ENCODE data around the gene NEU3. TPM values are rescaled to one million over a fixed set of nuclear protein-coding genes. Genes with fewer than 3 reads are reported as not detected.

NEU3 gene
- total and polyA plus RNA-seq, 8 donors = 9.7 to 15.3 (median 14.6) TPM

DNA sequence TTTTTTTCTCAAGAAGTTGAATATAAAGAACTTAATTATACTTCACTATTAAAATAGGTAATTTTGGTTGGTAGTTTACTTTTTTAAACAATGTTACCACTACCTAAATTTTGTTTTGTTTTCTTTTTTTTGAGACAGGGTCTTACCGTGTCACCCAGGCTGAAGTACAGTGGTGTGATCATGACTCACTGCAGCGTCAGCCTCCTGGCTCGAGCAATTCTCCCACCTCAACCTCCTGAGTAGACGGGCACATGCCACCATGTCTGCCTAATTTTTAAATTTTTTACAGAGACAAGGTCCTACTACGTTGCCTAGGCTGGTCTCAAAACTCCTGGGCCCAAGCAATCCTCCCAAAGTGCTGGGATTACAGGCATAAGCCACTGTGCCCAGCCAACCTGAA is 22.1 kb upstream of the NEU3 start:
- intact Hi-C loops (cut with DNase I) = no loop called here
- Histone ChIP-seq H3K4me3 (no peak overlapping the region), H3K27me3 (no peaks in the 10 kb centered on the region), H3K9me3 (no peaks in the 10 kb centered on the region), H3K36me3 (peaks cover 0 to 64% of the 10 kb centered on the region in 2 donors), H3K4me1 (peaks cover 0 to 12% of the 10 kb centered on the region in 2 donors), H3K27ac (no peak overlapping the region)
- ATAC-seq (no peak), DNase-seq (no peak)
- TF ChIP-seq, protein P1, sequence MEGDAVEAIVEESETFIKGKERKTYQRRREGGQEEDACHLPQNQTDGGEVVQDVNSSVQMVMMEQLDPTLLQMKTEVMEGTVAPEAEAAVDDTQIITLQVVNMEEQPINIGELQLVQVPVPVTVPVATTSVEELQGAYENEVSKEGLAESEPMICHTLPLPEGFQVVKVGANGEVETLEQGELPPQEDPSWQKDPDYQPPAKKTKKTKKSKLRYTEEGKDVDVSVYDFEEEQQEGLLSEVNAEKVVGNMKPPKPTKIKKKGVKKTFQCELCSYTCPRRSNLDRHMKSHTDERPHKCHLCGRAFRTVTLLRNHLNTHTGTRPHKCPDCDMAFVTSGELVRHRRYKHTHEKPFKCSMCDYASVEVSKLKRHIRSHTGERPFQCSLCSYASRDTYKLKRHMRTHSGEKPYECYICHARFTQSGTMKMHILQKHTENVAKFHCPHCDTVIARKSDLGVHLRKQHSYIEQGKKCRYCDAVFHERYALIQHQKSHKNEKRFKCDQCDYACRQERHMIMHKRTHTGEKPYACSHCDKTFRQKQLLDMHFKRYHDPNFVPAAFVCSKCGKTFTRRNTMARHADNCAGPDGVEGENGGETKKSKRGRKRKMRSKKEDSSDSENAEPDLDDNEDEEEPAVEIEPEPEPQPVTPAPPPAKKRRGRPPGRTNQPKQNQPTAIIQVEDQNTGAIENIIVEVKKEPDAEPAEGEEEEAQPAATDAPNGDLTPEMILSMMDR (IDR thresholded peaks at IDR 0.05) = no peak

DNA sequence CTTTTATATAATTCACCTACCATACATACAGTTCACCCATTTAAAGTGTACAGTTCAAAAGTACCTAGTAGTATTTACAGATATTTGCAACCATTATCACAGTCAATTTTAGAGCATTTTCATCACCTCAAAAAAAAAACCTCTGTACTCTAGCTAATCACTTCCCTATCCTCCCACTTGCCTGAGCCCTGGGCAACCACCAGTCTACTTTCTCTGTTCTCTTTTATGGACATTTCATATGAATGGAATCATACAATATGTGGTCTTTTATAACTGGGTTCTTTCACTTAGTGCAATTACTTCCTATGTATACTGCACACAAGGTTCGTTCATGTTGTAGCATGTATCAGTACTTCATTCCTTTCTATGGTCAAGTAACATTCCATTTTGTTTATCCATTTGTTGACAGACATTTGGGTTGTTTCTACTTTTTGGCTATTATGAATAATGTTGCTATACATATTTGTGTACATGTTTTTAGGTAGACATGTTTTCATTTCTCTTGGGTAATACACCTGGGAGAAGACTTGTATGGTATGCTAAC is 17.8 kb upstream of the NEU3 start:
- TF ChIP-seq, protein P1 (IDR thresholded peaks at IDR 0.05) = no peak
- Histone ChIP-seq H3K27me3 (no peaks in the 10 kb centered on the region), H3K4me3 (no peak overlapping the region), H3K36me3 (peaks cover 0 to 95% of the 10 kb centered on the region in 2 donors), H3K4me1 (no peaks in the 10 kb centered on the region), H3K9me3 (no peaks in the 10 kb centered on the region), H3K27ac (no peak overlapping the region)
- no peak for DNase-seq
- ATAC-seq = no peak
- intact Hi-C loops (cut with DNase I) = no loop called here

DNA sequence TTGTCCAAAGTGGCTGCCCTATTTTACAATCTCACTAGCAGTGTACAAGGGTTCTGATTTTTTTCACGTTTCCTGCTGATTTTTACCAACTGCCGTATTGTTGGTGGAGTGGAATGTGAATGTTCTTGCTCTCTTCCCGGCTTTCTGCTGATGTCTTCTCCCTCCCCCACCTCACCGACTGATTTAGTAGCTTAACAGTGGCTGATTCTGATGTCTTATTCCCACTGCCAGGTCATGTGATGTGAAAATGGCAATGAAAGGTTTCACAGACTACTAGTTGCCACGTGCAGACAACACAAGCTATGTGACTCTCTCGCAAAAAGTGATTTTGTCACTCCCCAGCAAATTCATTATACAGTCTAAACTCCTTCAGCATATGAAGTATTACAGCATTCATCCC is 17.3 kb upstream of the NEU3 start:
- no peaks in the 10 kb centered on the region for H3K9me3 ChIP-seq
- H3K4me3 ChIP-seq = no peak overlapping the region
- TF ChIP-seq, protein P1 (IDR thresholded peaks at IDR 0.05) = no peak
- intact Hi-C loops (cut with DNase I) = no loop called here
- H3K27me3 ChIP-seq = no peaks in the 10 kb centered on the region
- H3K27ac ChIP-seq = no peak overlapping the region
- no peaks in the 10 kb centered on the region for H3K4me1 ChIP-seq
- ATAC-seq = no peak
- DNase-seq = no peak
- peaks cover 0 to 95% of the 10 kb centered on the region in 2 donors for H3K36me3 ChIP-seq

DNA sequence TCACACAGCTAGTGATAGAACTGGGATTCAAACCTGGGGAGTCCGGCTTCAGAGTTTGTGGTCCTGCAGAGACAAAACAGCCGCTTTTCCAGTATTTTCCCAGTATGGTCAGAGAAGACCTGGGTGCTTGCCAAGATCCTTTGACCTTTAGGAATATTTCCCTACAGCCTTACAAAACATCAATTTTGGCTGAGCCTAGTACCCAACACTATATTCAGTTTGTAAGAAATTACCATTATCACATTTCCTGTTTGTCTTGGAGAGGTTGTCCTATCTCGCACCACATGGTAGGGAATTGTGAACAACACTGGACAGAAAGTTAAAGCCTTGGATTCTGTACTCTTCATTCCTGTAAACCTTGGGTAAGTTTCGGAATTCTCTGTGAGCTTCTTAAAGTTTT is 10.7 kb upstream of the NEU3 start:
- no peaks in the 10 kb centered on the region for H3K9me3 ChIP-seq
- ATAC-seq = no peak
- peaks cover 0 to 70% of the 10 kb centered on the region in 2 donors for H3K36me3 ChIP-seq

DNA sequence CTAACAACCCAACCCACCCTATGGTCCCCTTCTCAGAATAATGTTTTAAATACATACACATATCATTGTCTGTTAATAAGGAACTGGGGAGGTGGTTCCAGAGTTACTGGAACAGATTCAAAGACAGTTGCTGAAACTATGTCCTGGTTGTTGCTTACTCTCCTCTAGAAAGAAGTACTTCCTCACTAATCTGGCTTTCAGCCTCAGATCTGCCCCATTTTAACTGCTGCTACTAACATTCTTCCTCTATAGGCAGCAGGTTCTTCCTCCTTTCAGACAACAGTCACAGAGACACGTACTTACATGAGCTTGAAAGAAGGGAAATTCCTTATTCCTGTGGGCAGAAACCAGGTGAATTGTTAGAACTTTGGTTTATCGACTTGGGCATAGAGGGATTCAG is 8.1 kb upstream of the NEU3 start:
- intact Hi-C loops (cut with DNase I) = no loop called here
- H3K4me1 ChIP-seq = no peaks in the 10 kb centered on the region

More for the DNA sequence above, 10.7 kb upstream of the NEU3 start:
- TF ChIP-seq, protein P1 (IDR thresholded peaks at IDR 0.05) = no peak
- H3K4me1 ChIP-seq = no peaks in the 10 kb centered on the region
- intact Hi-C loops (cut with DNase I) = no loop called here
- no peak overlapping the region for H3K27ac ChIP-seq
- no peaks in the 10 kb centered on the region for H3K27me3 ChIP-seq
- no peak overlapping the region for H3K4me3 ChIP-seq
- DNase-seq = no peak

More for the DNA sequence above, 8.1 kb upstream of the NEU3 start:
- no peak for DNase-seq
- H3K4me3 ChIP-seq = no peak overlapping the region
- H3K27ac ChIP-seq = no peak overlapping the region
- peaks cover 0 to 47% of the 10 kb centered on the region in 2 donors for H3K36me3 ChIP-seq
- peak; percentile 50 for ATAC-seq
- TF ChIP-seq, protein P1 (IDR thresholded peaks at IDR 0.05) = no peak
- no peaks in the 10 kb centered on the region for H3K9me3 ChIP-seq
- no peaks in the 10 kb centered on the region for H3K27me3 ChIP-seq

Measured in left lung (tissue), 10 donors.